Airway epithelial cell (primary cell): Measurements from ENCODE around the gene CTDP1. TPM values are rescaled to one million over a fixed set of nuclear protein-coding genes. Genes with fewer than 3 reads are reported as not detected.

Source experiments
- total RNA-seq: library from RNA; depleted of rRNA; stranded (reverse); fragments of >200 nt; gene quantifications from 2 replicates; pipeline ENCODE4 v1.2.3, GENCODE V29; 2015

Gene CTDP1
- total RNA-seq, result 19.9 and 23.1 TPM in 2 replicates

GRCh38 chr18:79679552-79680099 is at the start of gene CTDP1:
Gene CTDP1, plus strand, starts transcription at chr18:79679803. Its CDS starts 145 bp downstream, at chr18:79679948.

GRCh38 chr18:79797518-79798345 is 118.1 kb downstream of the CTDP1 start, which contains the start of gene KCNG2:
Gene KCNG2, plus strand, starts transcription at chr18:79797938. Its CDS starts 65,730 bp downstream, at chr18:79863668.

Other genes starting within 250 kb of the CTDP1 start
- 0.21 TPM in 1 of 2 replicates, not detected in the other for gene KCNG2, start 118.1 kb downstream of the CTDP1 start, total RNA-seq